HG02610 (cell line): ENCODE measurements around the gene SHKBP1.
A peak's percentile ranks its signal among the peaks of the same experiment; 100 is the strongest.
"Not testable (repeated sequence)": the region's sequence is repeated elsewhere in the genome, so short reads cannot be mapped to it uniquely, and the experiment has no call there.

Experiments used
- ATAC-seq: cut with Tn5 transposase; IDR thresholded peaks from one replicate; pipeline ENCODE4 v1.9.1; 2021; ENCODE audit warnings: mild to moderate bottlenecking, moderate library complexity; ENCODE audit not compliant: unreplicated experiment

Gene SHKBP1

DNA sequence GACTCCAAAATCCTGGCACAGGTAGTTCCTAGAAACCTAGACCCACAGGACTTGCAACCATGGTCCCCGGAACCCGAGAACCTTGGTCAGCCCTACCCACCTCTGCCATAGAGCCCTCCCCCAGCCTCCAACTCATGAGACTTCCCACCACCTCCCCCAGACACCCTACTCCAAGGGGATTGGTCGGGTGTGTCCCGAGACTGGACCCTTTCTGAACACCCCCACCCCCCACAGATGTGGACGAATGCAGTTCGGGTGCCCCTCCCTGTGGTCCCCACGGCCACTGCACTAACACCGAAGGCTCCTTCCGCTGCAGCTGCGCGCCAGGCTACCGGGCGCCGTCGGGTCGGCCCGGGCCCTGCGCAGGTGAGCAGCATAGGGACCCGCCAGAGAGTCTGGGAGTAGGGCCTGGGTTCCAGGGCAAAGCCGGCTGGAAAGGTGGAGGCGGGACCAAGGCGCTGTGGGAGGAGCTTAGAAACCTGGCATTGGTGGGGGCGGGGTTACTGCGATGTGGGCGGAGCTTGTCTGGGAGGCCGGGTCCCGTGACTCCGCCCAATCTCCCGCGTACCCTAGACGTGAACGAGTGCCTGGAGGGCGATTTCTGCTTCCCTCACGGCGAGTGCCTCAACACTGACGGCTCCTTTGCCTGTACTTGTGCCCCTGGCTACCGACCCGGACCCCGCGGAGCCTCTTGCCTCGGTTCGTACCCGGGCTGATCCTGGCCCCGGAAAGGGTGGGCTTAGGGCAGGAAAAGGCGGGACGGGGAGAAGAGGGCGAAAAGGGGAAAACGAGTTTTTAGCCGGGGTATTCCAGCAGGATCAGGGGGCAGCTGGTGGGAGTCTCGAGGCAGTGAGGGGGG is 36.4 kb downstream of the SHKBP1 start:
- ATAC-seq = no peak

DNA sequence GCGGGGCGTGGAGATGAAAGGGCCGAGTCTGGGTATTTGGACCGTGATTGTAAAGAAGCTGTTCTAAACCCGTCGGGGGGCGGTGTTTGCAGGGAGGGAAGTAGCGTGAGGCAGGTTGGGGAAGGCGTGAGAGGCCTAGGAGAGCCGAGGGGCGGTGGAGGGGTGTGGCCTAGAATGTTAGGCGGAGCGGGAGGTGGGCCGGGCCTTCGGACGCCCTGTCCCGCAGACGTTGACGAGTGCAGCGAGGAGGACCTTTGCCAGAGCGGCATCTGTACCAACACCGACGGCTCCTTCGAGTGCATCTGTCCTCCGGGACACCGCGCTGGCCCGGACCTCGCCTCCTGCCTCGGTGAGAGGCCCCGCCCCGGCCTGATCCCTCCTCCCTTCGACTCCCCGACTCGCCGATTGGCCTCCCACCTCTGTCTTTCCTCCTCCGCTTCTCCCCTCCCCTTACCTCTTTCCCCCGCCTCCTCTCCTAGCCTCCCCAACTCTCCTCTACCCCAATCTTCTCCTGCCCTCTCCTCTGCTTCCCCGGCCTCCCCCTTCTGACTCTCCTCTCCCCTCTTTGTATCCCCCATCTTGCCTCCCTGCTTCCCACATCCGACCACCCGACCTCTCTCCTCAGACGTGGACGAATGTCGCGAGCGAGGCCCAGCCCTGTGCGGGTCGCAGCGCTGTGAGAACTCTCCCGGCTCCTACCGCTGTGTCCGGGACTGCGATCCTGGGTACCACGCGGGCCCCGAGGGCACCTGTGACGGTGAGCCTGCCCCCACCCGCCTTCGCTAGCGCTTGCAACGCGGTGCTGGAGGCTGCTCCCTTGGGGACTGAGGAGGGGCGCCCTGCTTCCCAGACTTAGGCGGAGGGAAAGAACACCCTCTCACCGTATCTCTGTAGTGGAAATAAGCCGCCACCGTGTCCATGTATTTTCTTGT is 37.3 kb downstream of the SHKBP1 start:
- ATAC-seq = peak; percentile 51

DNA sequence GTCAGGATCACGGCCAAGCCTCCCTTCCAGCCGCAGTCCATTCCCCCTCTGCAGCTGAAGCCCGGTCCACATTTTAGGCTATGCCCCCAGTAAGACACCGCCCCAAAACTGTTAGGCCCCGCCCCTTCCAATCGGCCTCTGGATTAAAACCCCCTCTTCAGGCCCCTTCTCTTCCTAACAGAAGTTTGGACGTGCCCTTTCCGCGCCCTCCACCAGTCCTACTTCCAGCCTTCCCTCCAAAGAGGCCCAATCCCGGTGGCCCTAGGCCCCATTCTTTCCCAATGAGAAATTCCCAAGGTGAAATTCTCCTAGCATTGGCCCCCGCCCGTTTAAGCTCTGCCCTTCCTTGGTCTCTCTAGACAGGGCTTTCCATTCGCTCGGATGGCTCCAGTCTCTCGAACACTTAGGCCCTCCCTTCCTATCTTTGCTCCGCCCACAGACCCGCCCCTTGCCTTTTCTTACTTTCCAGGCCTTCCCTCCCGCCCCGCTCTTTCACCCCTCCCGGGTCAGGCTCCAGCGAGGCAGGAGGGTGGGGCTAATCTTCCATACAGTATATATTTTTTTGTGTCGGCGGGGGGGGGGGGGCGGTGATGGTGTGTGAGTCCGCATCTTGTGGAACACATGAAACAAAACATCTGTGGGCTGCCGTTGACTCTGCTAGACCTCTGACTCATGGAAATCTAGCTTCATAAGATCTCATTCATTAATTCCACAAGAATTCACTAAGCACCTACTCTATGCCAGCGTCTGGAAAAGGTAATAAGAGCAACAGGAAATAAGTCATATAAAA is 38.1 kb downstream of the SHKBP1 start:
- ATAC-seq = no peak

DNA sequence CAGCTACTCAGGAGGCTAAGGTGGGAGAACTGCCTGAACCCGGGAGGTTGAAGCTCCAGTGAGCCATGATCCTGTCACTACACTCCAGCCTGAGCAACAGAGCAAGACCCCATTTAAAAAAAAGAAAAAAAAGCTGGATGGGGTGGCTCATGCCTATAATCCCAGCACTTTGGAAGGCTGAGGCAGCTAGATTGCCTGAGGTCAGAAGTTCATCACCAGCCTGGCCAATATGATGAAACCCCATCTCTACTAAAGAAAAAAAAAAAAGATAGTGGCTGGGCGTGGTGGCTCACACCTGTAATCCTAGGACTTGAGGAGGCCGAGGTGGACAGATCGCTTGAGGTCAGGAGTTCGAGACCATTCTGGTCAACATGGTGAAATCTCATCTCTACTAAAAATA is 39.5 kb downstream of the SHKBP1 start:
- ATAC-seq = no peak

DNA sequence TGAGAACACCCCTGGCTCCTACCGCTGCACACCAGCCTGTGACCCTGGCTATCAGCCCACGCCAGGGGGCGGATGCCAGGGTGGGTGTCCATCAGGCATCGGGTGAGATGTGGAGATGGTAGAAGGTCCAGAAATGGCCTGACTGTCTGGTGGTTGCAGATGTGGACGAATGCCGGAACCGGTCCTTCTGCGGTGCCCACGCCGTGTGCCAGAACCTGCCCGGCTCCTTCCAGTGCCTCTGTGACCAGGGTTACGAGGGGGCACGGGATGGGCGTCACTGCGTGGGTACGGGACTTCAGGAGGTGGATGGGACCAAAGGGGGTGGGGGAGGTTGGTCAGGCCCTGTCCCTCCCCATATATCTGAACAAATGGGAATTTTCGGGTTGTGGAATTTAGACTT is 40.3 kb downstream of the SHKBP1 start:
- ATAC-seq = no peak

DNA sequence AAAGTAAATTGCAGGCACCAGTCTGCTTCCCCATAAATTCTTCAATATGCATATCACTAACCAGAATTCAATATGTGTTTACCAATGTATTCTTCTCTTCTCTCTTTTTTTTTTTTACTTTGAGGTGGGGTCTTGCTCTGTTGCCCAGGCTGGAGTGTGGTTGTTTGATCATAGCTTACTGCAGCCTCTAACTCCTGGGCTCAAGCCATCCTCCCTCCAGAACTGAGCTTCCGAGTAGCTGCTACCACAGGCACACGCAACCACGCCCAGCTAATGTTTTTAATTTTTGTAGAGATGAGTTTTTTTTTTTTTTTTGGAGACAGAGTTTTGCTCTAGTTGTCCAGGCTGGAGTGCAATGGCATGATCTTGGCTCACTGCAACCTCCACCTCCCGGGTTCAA is 41.3 kb downstream of the SHKBP1 start:
- no peak for ATAC-seq

DNA sequence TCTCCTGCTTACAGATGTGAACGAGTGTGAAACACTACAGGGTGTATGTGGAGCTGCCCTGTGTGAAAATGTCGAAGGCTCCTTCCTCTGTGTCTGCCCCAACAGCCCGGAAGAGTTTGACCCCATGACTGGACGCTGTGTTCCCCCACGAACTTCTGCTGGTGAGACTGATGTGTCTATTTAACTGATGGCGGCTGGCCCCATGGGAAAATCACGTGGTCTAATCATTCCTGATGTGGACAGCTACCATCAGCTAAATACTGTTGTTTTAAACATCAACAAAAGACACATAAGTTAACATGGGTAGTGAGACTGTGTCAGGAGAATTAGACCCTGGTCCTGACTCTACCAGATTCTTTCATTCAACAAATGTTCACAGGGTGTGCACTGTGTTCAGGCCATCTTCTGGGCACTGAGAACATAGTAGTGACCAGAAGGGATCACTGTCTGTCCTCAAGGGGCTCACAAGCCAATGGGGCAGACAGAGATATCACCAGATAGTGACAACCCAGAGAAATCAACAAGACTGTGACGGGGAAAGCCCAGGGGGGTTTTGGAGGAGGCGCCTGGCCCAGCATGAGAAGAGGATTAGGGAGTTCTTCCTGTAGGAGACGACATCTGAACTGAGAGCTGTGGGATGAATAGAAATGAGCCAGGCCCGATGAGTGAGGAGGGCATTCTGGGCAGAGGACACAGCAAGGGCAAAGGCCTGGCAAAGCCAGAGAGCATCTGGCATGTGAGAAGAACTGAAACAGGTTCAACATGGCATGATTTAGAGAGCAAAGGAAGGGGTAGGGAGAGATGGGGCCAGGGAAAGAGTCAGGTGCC is 42.9 kb downstream of the SHKBP1 start:
- no peak for ATAC-seq

DNA sequence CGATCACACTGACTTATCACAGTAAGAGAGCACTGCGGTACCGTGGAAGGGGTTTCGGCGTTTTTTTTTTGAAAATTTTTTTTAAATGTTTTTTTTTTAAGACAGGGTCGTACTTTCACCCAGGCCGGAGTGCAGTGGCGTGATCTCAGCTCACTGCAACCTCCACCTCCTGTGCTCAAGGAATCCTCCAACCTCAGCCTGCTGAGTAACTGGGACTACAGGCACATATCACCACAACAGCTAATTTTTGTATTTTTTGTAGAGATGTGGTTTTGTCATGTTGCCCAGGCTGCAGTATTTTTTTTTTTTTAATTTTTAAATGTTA is 43.5 kb downstream of the SHKBP1 start:
- no peak for ATAC-seq

DNA sequence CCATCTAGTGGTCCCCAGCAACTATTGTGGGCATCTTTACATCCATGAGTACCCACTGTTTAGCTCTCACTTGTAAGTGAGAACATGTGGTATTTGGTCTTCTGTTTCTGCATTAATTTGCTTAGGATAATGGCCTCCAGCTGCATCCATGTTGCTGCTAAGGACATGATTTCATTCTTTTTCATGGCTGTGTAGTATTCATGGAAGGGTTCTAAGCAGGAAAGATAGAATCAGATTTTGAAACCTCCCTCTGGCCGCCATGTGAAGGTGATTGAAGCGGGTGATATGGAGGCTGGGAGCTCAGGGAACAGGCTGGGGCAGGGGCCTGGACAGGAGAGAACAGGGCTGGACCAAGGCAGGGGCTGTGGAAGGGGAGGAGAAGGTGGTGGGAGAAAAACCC is 44.6 kb downstream of the SHKBP1 start:
- no peak for ATAC-seq

DNA sequence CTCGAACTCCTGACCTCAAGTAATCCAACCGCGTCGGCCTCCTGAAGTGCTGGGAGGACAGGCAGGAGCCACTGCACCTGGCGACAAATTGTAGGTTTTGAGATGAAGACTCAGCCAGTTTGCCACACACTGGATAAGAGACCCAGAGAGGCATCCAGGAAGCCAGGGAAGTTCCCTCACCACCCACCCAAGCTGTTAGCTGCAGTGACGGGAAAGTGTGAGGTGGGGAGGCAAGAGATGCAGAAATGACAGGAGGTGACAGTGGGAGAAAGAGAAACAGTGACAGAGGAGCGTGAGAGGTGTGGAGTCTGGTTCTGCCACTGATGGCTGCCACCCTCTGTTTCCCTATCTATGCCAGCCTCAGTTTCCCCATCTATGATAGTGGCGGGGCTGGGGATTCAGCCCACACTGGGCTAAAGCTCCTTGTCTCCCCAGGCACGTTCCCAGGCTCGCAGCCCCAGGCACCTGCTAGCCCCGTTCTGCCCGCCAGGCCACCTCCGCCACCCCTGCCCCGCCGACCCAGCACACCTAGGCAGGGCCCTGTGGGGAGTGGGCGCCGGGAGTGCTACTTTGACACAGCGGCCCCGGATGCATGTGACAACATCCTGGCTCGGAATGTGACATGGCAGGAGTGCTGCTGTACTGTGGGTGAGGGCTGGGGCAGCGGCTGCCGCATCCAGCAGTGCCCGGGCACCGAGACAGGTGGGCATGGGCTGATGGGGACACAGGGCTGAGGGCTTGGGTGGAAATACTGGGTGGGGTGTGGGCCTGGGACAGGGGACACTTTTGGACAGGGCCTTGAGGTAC is 45.5 kb downstream of the SHKBP1 start:
- ATAC-seq = no peak

DNA sequence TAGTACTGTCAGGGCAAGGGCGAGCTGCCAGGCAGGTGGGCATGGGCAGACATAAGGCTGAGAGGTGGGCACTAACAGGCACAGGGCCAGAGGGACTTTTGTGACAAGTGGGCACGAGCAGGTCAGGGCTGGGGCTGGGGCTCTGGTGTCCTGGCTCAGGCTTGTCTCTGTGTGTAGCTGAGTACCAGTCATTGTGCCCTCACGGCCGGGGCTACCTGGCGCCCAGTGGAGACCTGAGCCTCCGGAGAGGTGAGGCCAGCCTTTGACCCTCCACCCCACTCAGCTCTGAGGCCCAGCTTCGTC is 46.1 kb downstream of the SHKBP1 start:
- no peak for ATAC-seq

DNA sequence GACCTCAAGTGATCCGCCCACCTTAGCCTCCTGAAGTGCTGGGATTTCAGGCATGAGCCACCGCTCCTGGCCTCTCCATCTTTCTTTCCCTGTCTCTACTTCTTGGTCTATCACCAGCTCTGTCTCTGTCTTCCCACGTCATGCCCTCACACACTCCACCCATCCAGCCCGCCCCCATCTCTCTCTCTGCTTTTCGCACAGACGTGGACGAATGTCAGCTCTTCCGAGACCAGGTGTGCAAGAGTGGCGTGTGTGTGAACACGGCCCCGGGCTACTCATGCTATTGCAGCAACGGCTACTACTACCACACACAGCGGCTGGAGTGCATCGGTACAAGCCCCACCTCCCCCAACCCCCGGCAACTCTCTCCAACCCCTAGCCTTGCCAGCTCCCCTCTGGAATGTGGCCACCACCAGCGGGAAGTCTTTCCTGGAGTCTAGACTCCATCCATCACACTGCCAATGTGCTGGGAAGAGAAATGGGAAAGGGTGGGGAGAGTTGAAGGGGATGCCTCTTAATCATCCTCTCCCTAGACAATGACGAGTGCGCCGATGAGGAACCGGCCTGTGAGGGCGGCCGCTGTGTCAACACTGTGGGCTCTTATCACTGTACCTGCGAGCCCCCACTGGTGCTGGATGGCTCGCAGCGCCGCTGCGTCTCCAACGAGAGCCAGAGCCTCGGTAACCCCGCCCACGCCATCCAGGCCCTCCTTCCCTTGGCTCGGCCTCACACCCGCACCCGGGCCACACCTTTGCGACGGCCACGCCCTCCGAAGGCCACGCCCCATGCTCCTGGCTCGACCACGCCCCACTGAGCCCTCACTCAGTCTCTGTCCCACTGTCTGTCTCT is 47.0 kb downstream of the SHKBP1 start:
- no peak for ATAC-seq

DNA sequence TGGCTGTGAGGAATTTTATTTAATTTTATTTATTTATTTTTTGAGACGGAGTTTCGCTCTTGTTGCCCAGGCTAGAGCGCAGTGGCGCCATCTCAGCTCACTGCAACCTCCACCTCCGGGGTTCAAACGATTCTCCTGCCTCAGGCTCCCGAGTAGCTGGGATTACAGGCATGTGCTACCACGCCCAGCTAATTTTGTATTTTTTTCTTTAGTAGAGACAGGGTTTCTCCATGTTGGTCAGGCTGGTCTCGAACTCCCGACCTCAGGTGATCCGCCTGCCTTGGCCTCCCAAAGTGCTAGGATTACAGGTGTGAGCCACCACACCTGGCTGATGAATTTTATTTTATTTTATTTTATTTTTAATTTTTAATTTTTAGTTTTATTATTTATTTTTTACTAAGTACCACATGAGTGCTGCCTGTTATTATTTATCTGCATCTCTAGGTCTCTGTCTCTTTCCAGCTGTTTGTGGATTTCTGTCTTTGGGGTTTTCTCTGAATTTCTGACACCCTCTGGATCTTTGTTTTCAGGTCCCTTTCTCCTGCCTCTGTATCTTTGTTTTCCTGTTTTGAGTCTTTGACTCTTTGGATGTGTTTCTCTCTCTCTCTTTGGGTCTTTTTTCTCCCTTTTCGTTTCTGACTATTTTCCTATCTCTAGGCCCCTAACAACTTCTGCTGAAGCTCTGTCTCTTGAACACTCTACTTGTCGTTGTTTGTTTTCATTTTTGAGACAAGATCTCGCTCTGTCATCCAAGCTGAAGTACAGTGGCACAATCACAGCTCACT is 47.9 kb downstream of the SHKBP1 start:
- ATAC-seq = not testable (repeated sequence)

DNA sequence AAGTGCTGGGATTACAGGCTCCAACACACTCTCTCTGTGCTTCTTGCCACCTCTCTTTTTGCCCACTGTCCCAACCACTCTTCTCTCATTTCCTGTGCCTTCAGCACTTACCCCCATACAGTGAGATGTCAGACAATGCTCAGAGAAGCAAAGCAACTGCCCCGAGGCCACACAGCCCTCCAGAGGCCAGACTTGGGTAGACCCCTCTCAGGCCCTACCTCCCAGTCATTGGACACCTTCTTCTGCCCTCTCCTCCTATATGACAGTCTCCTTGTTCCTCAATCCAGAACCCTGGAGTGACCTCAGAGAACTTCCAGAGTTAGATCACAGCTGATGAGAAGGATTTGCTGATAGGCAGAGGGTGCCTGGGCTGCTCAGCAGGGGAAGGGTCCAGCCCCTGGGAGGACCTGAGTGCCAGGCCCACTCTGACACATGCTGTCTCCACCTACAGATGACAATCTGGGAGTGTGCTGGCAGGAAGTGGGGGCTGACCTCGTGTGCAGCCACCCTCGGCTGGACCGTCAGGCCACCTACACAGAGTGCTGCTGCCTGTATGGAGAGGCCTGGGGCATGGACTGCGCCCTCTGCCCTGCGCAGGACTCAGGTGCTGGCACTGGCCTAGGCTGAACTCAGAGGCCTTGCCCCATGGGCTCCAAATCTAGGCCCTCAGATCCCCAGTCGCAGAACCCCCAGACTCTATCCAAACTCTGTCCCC is 48.9 kb downstream of the SHKBP1 start:
- no peak for ATAC-seq

DNA sequence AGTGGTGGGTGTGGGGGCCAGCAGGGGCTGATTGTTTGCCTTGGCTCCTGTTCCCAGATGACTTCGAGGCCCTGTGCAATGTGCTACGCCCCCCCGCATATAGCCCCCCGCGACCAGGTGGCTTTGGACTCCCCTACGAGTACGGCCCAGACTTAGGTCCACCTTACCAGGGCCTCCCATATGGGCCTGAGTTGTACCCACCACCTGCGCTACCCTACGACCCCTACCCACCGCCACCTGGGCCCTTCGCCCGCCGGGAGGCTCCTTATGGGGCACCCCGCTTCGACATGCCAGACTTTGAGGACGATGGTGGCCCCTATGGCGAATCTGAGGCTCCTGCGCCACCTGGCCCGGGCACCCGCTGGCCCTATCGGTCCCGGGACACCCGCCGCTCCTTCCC is 50.2 kb downstream of the SHKBP1 start:
- ATAC-seq = no peak

DNA sequence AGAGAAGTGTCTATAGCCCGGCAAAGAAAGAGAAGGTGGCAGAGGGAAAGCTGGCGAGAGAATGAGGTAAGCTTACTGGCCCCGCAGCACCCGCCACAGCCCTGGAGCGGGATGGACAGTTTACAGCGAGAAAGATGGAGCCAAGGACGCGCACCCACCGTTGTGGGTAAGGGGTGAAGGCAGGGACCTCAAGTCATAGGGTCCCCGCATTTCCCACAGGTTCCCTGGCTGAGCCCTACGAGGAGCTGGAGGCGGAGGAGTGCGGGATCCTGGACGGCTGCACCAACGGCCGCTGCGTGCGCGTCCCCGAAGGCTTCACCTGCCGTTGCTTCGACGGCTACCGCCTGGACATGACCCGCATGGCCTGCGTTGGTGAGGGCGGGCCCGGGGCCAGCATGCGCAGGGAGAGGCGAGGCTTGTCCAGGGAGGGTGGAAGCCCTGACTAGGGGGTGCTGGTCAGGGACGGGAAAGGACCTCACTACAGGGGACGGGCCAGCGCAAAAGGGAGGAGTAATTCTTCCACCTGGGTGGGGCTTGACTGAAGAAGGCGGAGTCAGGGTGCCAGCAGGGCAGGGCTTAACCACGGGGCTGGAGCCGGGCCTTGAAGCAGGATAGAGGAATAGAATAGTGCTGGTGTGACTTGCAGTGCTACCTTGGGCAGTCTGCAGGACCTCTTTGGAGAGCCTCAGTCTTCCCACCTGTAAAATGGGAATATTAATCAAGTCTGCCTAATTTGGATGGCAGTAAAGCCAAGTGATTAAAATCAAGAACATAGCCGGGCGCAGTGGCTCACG is 51.0 kb downstream of the SHKBP1 start:
- ATAC-seq = no peak

DNA sequence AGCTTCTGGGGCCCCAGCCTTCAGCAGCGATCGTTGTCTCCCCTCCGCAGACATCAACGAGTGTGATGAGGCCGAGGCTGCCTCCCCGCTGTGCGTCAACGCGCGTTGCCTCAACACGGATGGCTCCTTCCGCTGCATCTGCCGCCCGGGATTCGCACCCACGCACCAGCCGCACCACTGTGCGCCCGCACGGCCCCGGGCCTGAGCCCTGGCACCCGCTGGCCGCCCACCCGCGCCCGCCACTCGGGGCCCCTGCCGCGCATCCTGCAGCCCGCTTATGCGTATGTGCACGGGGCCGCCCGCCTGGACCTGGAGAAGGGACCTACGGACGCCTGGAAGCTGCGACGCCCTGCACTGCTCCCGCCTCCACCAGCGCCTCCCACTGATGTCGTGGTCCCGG is 52.7 kb downstream of the SHKBP1 start:
- ATAC-seq = no peak
